Esophagus muscularis mucosa (tissue), 3 donors: ENCODE data around the gene SPTA1.

ENCODE experiments used
- POLR2A ChIP-seq: fragments of 450-650 bp; IDR thresholded peaks from one replicate; pipeline ENCODE4 v1.6.1; 2017; ENCODE audit warnings: antibody characterized with exemption, moderate library complexity, mild to moderate bottlenecking, low read depth
- POLR2AphosphoS5 ChIP-seq, 2 donors: sonication (generic); formaldehyde crosslinking; IDR thresholded peaks; one replicate each; pipeline ENCODE4 v1.6.1; 2017; ENCODE audit warnings: antibody characterized with exemption in 2 of 2
- TF ChIP-seq, protein P1 (sequence below), 3 experiments: fragments of 200-600 bp in 2 of 3; fragments of 450-650 bp in 1 of 3; sonication (generic) in 2 of 3; IDR thresholded peaks; one replicate each; pipeline ENCODE4 v1.5.1; 2017 to 2019; ENCODE audit warnings: antibody characterized with exemption in 3 of 3, mild to moderate bottlenecking in 2 of 3, moderate library complexity in 1 of 3

DNA sequence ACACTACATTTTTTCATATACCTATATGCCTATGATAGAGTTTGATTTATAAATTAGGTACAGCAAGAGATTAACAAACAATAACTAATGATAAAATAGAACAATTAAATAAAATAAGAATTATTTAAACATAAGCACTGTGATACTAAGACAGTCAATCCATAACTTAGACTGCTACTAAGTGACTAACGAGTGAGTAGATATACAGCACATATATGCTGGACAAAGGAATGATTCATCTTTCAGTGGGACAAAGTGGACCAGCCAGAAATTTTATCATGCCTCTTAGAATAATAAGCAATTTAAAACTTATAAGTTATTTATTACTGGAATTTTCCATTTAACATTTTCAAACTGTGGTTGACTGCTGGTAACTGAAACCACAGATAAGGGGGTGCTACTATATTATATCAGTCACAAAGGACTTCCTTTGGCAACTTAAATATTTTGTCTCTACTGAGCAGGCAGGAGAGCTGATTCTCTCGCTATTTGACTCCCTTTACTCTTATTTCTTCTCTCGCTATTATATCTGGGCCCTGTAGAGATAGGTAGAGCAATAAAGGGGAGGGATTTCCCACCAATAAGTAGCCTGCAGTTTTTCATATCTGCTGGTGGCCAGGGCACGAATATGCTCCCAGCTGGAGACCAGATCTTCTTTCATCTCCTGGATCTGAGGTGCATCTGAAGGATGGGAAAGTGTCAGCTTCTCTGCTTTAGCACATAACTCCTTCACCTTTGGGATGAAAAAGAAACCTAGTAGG lies 10.8 kb downstream of the SPTA1 start:
- TF ChIP-seq POLR2A (no peak), POLR2AphosphoS5 (IDR thresholded peaks at IDR 0.05) (no peak)
- TF ChIP-seq, protein P1, sequence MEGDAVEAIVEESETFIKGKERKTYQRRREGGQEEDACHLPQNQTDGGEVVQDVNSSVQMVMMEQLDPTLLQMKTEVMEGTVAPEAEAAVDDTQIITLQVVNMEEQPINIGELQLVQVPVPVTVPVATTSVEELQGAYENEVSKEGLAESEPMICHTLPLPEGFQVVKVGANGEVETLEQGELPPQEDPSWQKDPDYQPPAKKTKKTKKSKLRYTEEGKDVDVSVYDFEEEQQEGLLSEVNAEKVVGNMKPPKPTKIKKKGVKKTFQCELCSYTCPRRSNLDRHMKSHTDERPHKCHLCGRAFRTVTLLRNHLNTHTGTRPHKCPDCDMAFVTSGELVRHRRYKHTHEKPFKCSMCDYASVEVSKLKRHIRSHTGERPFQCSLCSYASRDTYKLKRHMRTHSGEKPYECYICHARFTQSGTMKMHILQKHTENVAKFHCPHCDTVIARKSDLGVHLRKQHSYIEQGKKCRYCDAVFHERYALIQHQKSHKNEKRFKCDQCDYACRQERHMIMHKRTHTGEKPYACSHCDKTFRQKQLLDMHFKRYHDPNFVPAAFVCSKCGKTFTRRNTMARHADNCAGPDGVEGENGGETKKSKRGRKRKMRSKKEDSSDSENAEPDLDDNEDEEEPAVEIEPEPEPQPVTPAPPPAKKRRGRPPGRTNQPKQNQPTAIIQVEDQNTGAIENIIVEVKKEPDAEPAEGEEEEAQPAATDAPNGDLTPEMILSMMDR (IDR thresholded peaks at IDR 0.05) = no peak
